ENCODE data around the gene PIK3R1. TPM values are rescaled to one million over a fixed set of nuclear protein-coding genes. Genes with fewer than 3 reads are reported as not detected.

PIK3R1 gene
- total and polyA plus RNA-seq, 2 of the 4 experiments (the other 2 are of a cell fraction), result 2.4 to 9.3 TPM

DNA sequence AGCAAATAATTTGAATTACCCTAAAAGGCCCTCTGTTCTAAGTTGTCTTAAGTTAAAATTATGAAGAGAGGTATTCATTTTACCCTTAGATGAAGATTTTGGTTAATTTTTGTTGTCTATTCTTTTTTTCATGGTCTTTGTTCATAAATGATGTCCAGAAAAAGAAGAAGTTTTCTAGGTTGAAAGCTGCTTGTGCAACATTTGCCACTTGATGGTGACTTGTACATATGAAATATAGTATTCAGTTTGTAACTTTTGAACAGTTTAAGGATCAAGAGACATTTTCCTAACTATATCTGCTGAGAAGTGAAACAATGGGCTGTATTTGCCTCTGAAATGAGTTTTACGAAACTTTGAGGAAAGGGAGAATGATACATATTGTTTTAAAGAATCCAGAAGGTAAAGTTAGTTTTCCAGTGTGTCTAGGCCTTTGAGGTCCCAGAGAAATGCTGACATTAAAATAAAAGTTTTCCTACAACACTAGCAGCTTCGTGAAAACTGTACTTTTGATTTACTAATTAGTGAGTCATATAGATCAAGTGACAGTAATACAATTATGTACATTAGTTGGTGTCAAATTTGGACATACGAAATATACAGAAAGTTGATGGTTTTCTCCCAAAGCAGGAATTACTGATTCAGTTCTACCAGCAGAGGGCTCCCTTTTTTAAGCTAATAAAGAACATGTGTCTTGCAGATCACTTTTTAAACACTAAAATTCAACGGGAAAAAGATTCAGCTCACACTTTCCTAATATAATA lies 70.5 kb downstream of the PIK3R1 start:
- POLR2A ChIA-PET (ENCODE audit: unreplicated experiment), result no interaction called here
- Histone ChIP-seq H3K36me3 (ENCODE audit: control insufficient read depth, insufficient read depth, low read length) (peaks cover 9% of the 10 kb centered on the region; the same call in 1 of the 2 replicates), H2BK5ac (ENCODE audit: low read depth, low read length, poor library complexity, severe bottlenecking) (no peak overlapping the region), H4K20me1 (ENCODE audit: insufficient read depth, low read length) (no peaks in the 10 kb centered on the region), H3K79me1 (ENCODE audit: low read depth in 1 of 2, low read length in 2 of 2) (peaks cover 8 to 14% of the 10 kb centered on the region in 2 experiments; a peak in 3 of 4 replicates), H2AK5ac (ENCODE audit: low read depth, low read length) (no peak overlapping the region), H3K9me1 (ENCODE audit: insufficient read depth, low read length) (no peaks in the 10 kb centered on the region), H2AFZ (replicated peaks; ENCODE audit: low read length, poor library complexity) (no peak overlapping the region), H3K14ac (replicated peaks; ENCODE audit: low read depth, low read length) (no peak overlapping the region), H2BK20ac (ENCODE audit: low read depth, low read length) (no peak overlapping the region), H3K27me3 (ENCODE audit: control insufficient read depth, insufficient read depth, low read length) (no peaks in the 10 kb centered on the region), H3K4me3 (ENCODE audit: insufficient read depth, low read depth, low read length) (no peak overlapping the region), H4K8ac (ENCODE audit: low read depth in 2 of 2, low read length in 2 of 2) (no peak overlapping the region), H2AK9ac (replicated peaks; ENCODE audit: low read depth, low read length, poor library complexity) (no peak overlapping the region), H3K27ac (ENCODE audit: insufficient read depth, low read length) (no peak overlapping the region), H3K9ac (ENCODE audit: low read depth, low read length) (no peak overlapping the region), H2BK15ac (ENCODE audit: low read depth, low read length) (no peak overlapping the region), H3K23ac (ENCODE audit: low read depth, low read length) (no peak overlapping the region), H3K4me2 (ENCODE audit: low read depth, low read length) (no peak overlapping the region), H4K91ac (ENCODE audit: insufficient read depth, low read depth, low read length) (no peak overlapping the region), H3K9me3 (ENCODE audit: control insufficient read depth, insufficient read depth, low read length) (no peaks in the 10 kb centered on the region), H3K18ac (ENCODE audit: low read depth, low read length) (no peak overlapping the region), H2BK120ac (ENCODE audit: low read depth, low read length) (no peak overlapping the region), H3K56ac (ENCODE audit: extremely low read depth, insufficient read depth, low read length) (no peak overlapping the region), H3K4me1 (ENCODE audit: control insufficient read depth, insufficient read depth, low read length) (peaks cover 10% of the 10 kb centered on the region), H3K4ac (ENCODE audit: low read depth, low read length) (no peak overlapping the region), H4K5ac (ENCODE audit: low read depth, low read length) (no peak overlapping the region)
- WGBS, 2 experiments (ENCODE audit: extremely low coverage in 2 of 2, insufficient read length in 1 of 2), result no CpG with 5 or more reads among the region's 4 CpGs
- in situ Hi-C loops (cut with MboI; ENCODE audit: low sequenced_read_pairs) (loop anchor here (5.0 kb wide), 2 partner anchors 176 to 676 kb away; no protein-coding TSS in a partner anchor), intact Hi-C loops (cut with micrococcal nuclease) (loop anchor here (1.0 to 5.0 kb wide), 5 partner anchors 174 to 721 kb away; no protein-coding TSS in a partner anchor), dilution Hi-C loops (cut with HindIII; ENCODE audit: low sequenced_read_pairs, unreplicated experiment) (no loop called here)
- DNase-seq (peak; percentile 65), ATAC-seq (ENCODE audit: low read depth) (no peak)
- no TSS peak for BruUV-seq (replicated peaks)
- TF ChIP-seq, protein P1, sequence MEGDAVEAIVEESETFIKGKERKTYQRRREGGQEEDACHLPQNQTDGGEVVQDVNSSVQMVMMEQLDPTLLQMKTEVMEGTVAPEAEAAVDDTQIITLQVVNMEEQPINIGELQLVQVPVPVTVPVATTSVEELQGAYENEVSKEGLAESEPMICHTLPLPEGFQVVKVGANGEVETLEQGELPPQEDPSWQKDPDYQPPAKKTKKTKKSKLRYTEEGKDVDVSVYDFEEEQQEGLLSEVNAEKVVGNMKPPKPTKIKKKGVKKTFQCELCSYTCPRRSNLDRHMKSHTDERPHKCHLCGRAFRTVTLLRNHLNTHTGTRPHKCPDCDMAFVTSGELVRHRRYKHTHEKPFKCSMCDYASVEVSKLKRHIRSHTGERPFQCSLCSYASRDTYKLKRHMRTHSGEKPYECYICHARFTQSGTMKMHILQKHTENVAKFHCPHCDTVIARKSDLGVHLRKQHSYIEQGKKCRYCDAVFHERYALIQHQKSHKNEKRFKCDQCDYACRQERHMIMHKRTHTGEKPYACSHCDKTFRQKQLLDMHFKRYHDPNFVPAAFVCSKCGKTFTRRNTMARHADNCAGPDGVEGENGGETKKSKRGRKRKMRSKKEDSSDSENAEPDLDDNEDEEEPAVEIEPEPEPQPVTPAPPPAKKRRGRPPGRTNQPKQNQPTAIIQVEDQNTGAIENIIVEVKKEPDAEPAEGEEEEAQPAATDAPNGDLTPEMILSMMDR (conservative IDR thresholded peaks at IDR 0.05; ENCODE audit: low read depth, low read length), result peak; percentile 73
- TF ChIP-seq RAD21 (IDR thresholded peaks at IDR 0.05; ENCODE audit: low read length) (peak; percentile 78), SMC3 (IDR thresholded peaks at IDR 0.05; ENCODE audit: low read depth, low read length) (peak; percentile 83), BHLHE40 (IDR thresholded peaks at IDR 0.05; ENCODE audit: low read depth, low read length) (no peak), POLR2A (IDR thresholded peaks at IDR 0.05; ENCODE audit: low read depth, low read length) (no peak)
- CTCF ChIA-PET, result interaction anchor here (0.5 to 2.7 kb wide), 14 partner anchors 34 to 1977 kb away, joined by 3 to 13 read pairs (median 3); no protein-coding TSS in a partner anchor
